ENCODE measurements around the gene TJP3. TPM values are rescaled to one million over a fixed set of nuclear protein-coding genes. Genes with fewer than 3 reads are reported as not detected.

TJP3 gene
- total RNA-seq, 2 donors from 2014 or later = 1.1 TPM; not detected in 1

DNA sequence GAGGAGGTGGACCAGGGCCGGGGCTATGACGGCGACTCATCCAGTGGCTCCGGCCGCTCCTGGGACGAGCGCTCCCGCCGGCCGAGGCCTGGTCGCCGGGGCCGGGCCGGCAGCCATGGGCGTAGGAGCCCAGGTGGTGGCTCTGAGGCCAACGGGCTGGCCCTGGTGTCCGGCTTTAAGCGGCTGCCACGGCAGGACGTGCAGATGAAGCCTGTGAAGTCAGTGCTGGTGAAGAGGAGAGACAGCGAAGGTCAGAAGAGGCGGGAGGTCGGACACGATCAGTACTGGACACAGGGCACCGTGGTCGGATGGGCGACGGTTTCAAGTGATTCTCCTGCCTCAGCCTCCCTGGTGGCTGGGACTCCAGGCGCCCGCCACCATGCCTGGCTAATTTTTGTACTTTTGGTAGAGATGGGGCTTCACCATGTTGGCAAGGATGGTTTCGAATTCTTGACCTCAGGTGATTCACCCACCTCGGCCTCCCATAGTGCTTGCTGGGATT is 22.3 kb downstream of the TJP3 start:
- no peak overlapping the region for H3K4me3 ChIP-seq
- H3K27me3 ChIP-seq = no peaks in the 10 kb centered on the region
- TF ChIP-seq, protein P1, sequence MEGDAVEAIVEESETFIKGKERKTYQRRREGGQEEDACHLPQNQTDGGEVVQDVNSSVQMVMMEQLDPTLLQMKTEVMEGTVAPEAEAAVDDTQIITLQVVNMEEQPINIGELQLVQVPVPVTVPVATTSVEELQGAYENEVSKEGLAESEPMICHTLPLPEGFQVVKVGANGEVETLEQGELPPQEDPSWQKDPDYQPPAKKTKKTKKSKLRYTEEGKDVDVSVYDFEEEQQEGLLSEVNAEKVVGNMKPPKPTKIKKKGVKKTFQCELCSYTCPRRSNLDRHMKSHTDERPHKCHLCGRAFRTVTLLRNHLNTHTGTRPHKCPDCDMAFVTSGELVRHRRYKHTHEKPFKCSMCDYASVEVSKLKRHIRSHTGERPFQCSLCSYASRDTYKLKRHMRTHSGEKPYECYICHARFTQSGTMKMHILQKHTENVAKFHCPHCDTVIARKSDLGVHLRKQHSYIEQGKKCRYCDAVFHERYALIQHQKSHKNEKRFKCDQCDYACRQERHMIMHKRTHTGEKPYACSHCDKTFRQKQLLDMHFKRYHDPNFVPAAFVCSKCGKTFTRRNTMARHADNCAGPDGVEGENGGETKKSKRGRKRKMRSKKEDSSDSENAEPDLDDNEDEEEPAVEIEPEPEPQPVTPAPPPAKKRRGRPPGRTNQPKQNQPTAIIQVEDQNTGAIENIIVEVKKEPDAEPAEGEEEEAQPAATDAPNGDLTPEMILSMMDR (IDR thresholded peaks at IDR 0.05) = no peak
- no peak overlapping the region for H3K27ac ChIP-seq
- no peaks in the 10 kb centered on the region for H3K9me3 ChIP-seq
- no peaks in the 10 kb centered on the region for H3K4me1 ChIP-seq
- no peaks in the 10 kb centered on the region for H3K36me3 ChIP-seq
- DNase-seq (ENCODE audit: low spot score) = no peak

GRCh38 chr19:3732108-3732507 is 23.9 kb downstream of the TJP3 start:
- no peaks in the 10 kb centered on the region for H3K36me3 ChIP-seq
- H3K27ac ChIP-seq = no peak overlapping the region
- no peaks in the 10 kb centered on the region for H3K4me1 ChIP-seq
- no peaks in the 10 kb centered on the region for H3K27me3 ChIP-seq
- no peak overlapping the region for H3K4me3 ChIP-seq
- no peaks in the 10 kb centered on the region for H3K9me3 ChIP-seq
- TF ChIP-seq, protein P1 (IDR thresholded peaks at IDR 0.05) = no peak
- no peak for DNase-seq (ENCODE audit: low spot score)

- TF ChIP-seq, protein P1 (IDR thresholded peaks at IDR 0.05) = no peak
- no peaks in the 10 kb centered on the region for H3K9me3 ChIP-seq
- H3K4me3 ChIP-seq = no peak overlapping the region
- DNase-seq (ENCODE audit: low spot score) = no peak
- H3K36me3 ChIP-seq = no peaks in the 10 kb centered on the region
- H3K27ac ChIP-seq = no peak overlapping the region
- no peaks in the 10 kb centered on the region for H3K4me1 ChIP-seq
- H3K27me3 ChIP-seq = no peaks in the 10 kb centered on the region
Observed at GRCh38 chr19:3733549-3734309, 25.5 kb downstream of the TJP3 start.

- Histone ChIP-seq H3K36me3 (no peaks in the 10 kb centered on the region), H3K4me3 (no peak overlapping the region), H3K4me1 (no peaks in the 10 kb centered on the region), H3K27me3 (no peaks in the 10 kb centered on the region), H3K27ac (no peak overlapping the region), H3K9me3 (no peaks in the 10 kb centered on the region)
- DNase-seq (ENCODE audit: low spot score) = no peak
- TF ChIP-seq, protein P1 (IDR thresholded peaks at IDR 0.05) = no peak
Observed at GRCh38 chr19:3734310-3734600, 26.1 kb downstream of the TJP3 start.

GRCh38 chr19:3736106-3736724 is 28.0 kb downstream of the TJP3 start:
- Histone ChIP-seq H3K4me3 (no peak overlapping the region), H3K9me3 (no peaks in the 10 kb centered on the region), H3K27ac (no peak overlapping the region), H3K27me3 (no peaks in the 10 kb centered on the region), H3K4me1 (no peaks in the 10 kb centered on the region), H3K36me3 (no peaks in the 10 kb centered on the region)
- TF ChIP-seq, protein P1 (IDR thresholded peaks at IDR 0.05) = no peak
- DNase-seq (ENCODE audit: low spot score) = no peak

Data from right atrium auricular region (tissue), 2 donors.